HG03139 (cell line): ENCODE measurements around the gene HBE1.
"Not testable (repeated sequence)": the region's sequence is repeated elsewhere in the genome, so short reads cannot be mapped to it uniquely, and the experiment has no call there.

Experiments
- ATAC-seq: cut with Tn5 transposase; IDR thresholded peaks from one replicate; pipeline ENCODE4 v1.9.1; 2021; ENCODE audit not compliant: unreplicated experiment

Gene HBE1

GRCh38 chr11:5285703-5286340 is 16.1 kb upstream of the HBE1 start:
- no peak for ATAC-seq

DNA sequence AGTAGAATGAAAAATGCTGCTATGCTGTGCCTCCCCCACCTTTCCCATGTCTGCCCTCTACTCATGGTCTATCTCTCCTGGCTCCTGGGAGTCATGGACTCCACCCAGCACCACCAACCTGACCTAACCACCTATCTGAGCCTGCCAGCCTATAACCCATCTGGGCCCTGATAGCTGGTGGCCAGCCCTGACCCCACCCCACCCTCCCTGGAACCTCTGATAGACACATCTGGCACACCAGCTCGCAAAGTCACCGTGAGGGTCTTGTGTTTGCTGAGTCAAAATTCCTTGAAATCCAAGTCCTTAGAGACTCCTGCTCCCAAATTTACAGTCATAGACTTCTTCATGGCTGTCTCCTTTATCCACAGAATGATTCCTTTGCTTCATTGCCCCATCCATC is 14.9 kb upstream of the HBE1 start:
- ATAC-seq: no peak

DNA sequence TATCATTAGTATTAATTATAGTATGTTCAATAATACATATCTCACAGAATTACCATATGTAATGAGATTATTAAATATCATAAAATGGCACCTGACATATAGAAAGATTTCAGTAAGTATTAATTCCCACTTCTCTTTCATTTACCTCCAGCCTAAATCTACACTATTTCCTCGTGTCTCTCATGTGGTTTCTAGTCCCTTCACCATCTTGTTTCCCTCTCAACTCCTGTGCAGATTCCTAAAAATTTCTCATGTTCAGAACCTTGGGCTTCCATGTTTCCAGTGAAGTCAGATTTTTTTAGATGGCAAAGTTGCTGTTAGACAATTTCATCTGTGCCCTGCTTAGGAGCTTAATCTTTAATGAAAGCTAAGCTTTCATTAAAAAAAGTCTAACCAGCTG is 14.1 kb upstream of the HBE1 start:
- ATAC-seq: no peak

DNA sequence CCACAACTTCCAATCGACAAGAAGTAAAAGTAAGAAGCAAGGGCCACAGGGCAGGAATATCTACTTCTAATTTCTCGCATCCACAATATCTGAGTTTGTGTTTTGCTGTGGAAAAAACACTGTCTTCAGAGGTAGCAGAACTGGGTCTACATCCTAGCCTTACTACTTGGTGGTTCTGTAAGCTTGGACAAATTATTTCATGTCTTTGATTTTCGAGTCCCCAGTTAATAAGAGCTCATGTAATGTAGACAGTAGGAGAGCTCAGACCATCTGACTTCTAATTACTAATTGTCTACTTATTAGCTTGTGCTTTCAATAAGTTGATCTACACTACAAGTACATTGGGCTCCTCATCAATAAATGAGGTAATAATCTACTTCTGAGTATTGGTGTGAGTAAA is 13.3 kb upstream of the HBE1 start:
- ATAC-seq: no peak

DNA sequence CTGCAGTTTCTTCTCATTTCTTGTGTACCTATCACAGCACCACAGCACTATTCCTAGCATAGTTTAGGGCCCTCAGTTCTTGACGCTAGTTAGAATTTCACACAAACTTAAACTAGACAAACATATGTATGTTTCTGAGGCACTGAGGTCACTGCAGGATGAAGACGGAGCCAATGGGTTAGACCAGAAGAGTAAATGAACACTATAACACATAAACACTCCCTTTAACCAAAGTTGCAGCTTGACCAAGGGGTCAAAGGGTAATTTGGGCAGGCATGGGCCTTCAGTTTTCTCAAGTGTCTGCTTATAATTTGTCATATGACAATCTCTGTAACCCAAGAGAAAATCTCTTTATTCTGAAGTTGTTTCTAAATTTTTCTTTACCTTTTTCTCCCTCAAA is 12.9 kb upstream of the HBE1 start:
- ATAC-seq: no peak

- ATAC-seq: no peak
Observed at GRCh38 chr11:5281596-5281995, 11.9 kb upstream of the HBE1 start.

DNA sequence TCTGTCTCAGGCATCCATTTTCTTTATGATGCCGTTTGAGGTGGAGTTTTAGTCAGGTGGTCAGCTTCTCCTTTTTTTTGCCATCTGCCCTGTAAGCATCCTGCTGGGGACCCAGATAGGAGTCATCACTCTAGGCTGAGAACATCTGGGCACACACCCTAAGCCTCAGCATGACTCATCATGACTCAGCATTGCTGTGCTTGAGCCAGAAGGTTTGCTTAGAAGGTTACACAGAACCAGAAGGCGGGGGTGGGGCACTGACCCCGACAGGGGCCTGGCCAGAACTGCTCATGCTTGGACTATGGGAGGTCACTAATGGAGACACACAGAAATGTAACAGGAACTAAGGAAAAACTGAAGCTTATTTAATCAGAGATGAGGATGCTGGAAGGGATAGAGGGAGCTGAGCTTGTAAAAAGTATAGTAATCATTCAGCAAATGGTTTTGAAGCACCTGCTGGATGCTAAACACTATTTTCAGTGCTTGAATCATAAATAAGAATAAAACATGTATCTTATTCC is 10.9 kb upstream of the HBE1 start:
- ATAC-seq: peak; percentile 96

DNA sequence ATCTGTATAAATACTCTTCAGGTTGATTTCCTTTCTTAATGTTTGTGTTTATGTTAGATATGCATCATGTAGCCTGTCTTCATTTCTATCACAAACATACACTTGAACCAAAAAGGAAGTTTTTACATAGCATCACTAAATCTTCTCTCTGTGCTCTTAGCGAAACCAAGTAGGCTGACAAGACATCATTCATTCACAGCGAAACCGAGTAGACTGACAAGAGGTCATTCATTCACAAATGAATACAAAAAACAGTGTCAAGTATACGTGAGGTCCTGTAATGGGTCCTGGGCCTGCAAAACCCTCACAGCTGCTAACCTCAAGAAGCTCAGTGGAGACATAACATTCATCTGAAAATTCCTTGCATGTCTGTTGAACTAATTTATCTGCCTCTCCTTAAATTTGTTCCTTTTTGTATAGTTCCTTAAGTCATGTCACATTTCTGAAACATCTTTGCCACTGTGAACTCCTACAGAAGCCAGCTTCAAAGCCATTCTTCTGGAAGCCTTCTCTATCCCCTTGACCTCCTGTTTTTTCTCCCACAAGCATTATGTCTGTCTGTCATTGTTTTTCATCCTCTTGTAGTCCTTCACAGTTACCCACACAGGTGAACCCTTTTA is 9.8 kb upstream of the HBE1 start:
- no peak for ATAC-seq

- peak; percentile 34 for ATAC-seq
Observed at GRCh38 chr11:5277807-5278382, 8.2 kb upstream of the HBE1 start.

- ATAC-seq: no peak
Observed at GRCh38 chr11:5276697-5277096, 7.0 kb upstream of the HBE1 start.

DNA sequence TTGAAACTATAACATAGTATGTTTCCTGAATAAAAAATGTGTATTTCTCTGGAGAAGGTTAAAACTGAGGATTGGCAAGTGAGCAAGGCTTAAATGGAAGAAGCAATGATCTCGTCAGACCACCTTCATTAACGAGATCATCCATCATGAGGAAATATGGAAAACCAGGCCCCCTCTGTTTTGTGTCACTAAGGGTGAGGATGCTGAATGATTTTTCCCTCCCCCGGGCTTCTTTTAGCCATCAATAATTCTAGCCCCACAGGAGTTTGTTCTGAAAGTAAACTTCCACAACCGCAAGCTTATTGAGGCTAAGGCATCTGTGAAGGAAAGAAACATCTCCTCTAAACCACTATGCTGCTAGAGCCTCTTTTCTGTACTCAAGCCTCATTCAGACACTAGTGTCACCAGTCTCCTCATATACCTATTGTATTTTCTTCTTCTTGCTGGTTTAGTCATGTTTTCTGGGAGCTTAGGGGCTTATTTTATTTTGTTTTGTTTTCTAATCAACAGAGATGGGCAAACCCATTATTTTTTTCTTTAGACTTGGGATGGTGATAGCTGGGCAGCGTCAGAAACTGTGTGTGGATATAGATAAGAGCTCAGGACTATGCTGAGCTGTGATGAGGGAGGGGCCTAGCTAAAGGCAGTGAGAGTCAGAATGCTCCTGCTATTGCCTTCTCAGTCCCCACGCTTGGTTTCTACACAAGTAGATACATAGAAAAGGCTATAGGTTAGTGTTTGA is 5.8 kb upstream of the HBE1 start:
- ATAC-seq: no peak

DNA sequence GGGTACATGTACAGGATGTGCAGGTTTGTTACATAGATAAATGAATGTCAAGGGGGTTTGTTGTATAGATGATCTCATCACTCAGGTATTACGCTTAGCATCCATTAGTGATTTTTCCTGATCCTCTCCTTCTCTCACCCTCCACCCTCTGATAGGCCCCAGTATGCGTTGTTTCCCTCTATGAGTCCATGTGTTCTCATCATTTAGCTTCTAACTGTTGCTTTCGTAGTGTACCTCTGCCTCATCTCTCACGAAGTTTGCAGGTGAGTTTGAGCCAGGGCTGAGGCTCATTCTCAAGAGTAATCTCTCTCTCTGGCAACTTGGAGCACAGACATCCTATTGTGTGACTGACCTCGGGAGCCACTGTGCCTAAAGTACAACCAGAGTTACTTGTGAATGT is 4.7 kb upstream of the HBE1 start:
- no peak for ATAC-seq

GRCh38 chr11:5272395-5273017 is 2.8 kb upstream of the HBE1 start:
- ATAC-seq: no peak

- ATAC-seq: no peak
Observed at GRCh38 chr11:5267033-5267563, 2.6 kb downstream of the HBE1 start.

DNA sequence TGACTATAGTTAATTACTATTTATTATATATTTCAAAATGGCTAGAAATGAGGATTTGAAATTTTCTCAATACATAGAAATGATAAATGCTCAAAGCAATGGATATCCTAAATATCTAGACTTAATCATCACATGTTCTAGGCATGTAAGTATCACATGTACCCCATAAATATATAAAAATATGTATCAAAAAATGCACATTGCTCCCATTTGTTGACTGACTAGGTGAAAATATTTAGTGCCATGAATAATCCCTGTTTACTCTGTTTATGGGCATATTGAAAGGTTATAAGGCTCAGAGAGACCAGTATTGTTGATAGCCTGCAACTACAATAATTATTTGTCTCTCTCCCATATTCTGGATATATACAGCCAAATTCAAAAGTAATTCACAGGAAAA is 3.1 kb downstream of the HBE1 start:
- ATAC-seq: no peak

GRCh38 chr11:5265832-5266231 is 3.9 kb downstream of the HBE1 start:
- ATAC-seq: no peak

- ATAC-seq: no peak
Observed at GRCh38 chr11:5258543-5259262, 11.0 kb downstream of the HBE1 start.

GRCh38 chr11:5257296-5257695 is 12.4 kb downstream of the HBE1 start:
- ATAC-seq: no peak

- ATAC-seq: not testable (repeated sequence)
Observed at GRCh38 chr11:5254646-5255413, 14.9 kb downstream of the HBE1 start, which contains the start of gene HBG2. HBG2 (minus strand) TSS chr11:5254781; CDS start chr11:5254728, 53 bp downstream.

DNA sequence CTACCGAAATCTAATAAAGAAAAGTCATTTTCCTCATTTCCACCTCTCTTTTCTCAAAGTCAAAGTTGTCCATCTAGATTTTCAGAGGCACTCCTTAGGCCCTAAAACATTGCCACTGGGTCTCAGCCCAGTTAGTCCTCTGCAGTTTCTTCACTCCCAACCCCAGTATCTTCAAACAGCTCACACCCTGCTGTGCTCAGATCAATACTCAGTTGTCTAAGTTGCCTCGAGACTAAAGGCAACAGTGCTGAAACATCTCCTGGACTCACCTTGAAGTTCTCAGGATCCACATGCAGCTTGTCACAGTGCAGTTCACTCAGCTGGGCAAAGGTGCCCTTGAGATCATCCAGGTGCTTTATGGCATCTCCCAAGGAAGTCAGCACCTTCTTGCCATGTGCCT is 15.7 kb downstream of the HBE1 start:
- not testable (repeated sequence) for ATAC-seq
